HEK293 (cell line): ENCODE data around the gene MED25.

Experiments
- CTCF ChIP-seq: fragments of 450-650 bp; formaldehyde crosslinking; IDR thresholded peaks from 2 replicates; pipeline ENCODE4 v1.5.1; 2016; ENCODE audit warnings: missing biosample characterization, missing genetic modification characterization
- IKZF3 ChIP-seq: fragments of 450-650 bp; IDR thresholded peaks from 2 replicates; pipeline ENCODE4 v1.5.0; 2018; ENCODE audit warnings: missing biosample characterization, mild to moderate bottlenecking, missing genetic modification characterization, moderate library complexity
- KLF8 ChIP-seq: fragments of 450-650 bp; formaldehyde crosslinking; IDR thresholded peaks from 2 replicates; pipeline ENCODE4 v1.5.1; 2016; ENCODE audit warnings: missing biosample characterization, missing genetic modification characterization
- KLF9 ChIP-seq: fragments of 450-650 bp; formaldehyde crosslinking; IDR thresholded peaks from 2 replicates; pipeline ENCODE4 v1.5.1; 2016; ENCODE audit warnings: missing biosample characterization, missing genetic modification characterization, low read depth
- SP3 ChIP-seq: fragments of 450-650 bp; formaldehyde crosslinking; IDR thresholded peaks from 2 replicates; pipeline ENCODE4 v1.5.1; 2016; ENCODE audit warnings: missing biosample characterization, missing genetic modification characterization
- ZFP37 ChIP-seq: fragments of 450-650 bp; formaldehyde crosslinking; IDR thresholded peaks from 2 replicates; pipeline ENCODE4 v1.5.1; 2016; ENCODE audit warnings: missing biosample characterization, missing genetic modification characterization
- ZNF121 ChIP-seq: fragments of 450-650 bp; formaldehyde crosslinking; IDR thresholded peaks from 2 replicates; pipeline ENCODE4 v1.5.1; 2016; ENCODE audit warnings: missing biosample characterization, missing genetic modification characterization
- ZNF146 ChIP-seq: fragments of 450-650 bp; formaldehyde crosslinking; IDR thresholded peaks from 2 replicates; pipeline ENCODE4 v1.5.1; 2016; ENCODE audit warnings: missing biosample characterization, missing genetic modification characterization
- ZNF23 ChIP-seq: fragments of 450-650 bp; formaldehyde crosslinking; IDR thresholded peaks from 2 replicates; pipeline ENCODE4 v1.5.1; 2016; ENCODE audit warnings: missing biosample characterization, missing genetic modification characterization, borderline replicate concordance
- ZNF274 ChIP-seq, 2 experiments: fragments of 200-500 bp in 1 of 2; fragments of 450-650 bp in 1 of 2; sonication (Bioruptor generic) in 1 of 2; formaldehyde crosslinking in 1 of 2; IDR thresholded peaks; 2 replicates each; pipeline versions ENCODE4 v1.5.1 to v1.6.1; 2014 to 2016; ENCODE audit warnings: borderline replicate concordance in 1 of 2, inconsistent platforms in 1 of 2, low read length in 1 of 2, missing biosample characterization in 1 of 2, missing genetic modification characterization in 1 of 2
- ZNF510 ChIP-seq: fragments of 450-650 bp; formaldehyde crosslinking; IDR thresholded peaks from 2 replicates; pipeline ENCODE4 v1.5.1; 2018; ENCODE audit warnings: mild to moderate bottlenecking, missing genetic modification characterization, missing biosample characterization; ENCODE audit not compliant: insufficient replicate concordance
- ZNF660 ChIP-seq: fragments of 450-650 bp; IDR thresholded peaks from 2 replicates; pipeline ENCODE4 v1.5.1; 2018; ENCODE audit warnings: missing biosample characterization, mild to moderate bottlenecking, missing genetic modification characterization
- ZNF76 ChIP-seq: fragments of 450-650 bp; formaldehyde crosslinking; IDR thresholded peaks from 2 replicates; pipeline ENCODE4; 2016; ENCODE audit warnings: low read depth, missing biosample characterization, missing genetic modification characterization, borderline replicate concordance
- ZNF776 ChIP-seq: fragments of 450-650 bp; formaldehyde crosslinking; IDR thresholded peaks from 2 replicates; pipeline ENCODE4 v1.5.0; 2017; ENCODE audit warnings: missing biosample characterization, missing genetic modification characterization, borderline replicate concordance
- ZNF777 ChIP-seq: fragments of 450-650 bp; formaldehyde crosslinking; IDR thresholded peaks from 2 replicates; pipeline ENCODE4 v1.5.1; 2017; ENCODE audit warnings: missing biosample characterization, missing genetic modification characterization, borderline replicate concordance
- ZNF792 ChIP-seq: fragments of 450-650 bp; formaldehyde crosslinking; IDR thresholded peaks from 2 replicates; pipeline ENCODE4 v1.5.1; 2016; ENCODE audit warnings: missing biosample characterization, missing genetic modification characterization
- ZNF830 ChIP-seq: fragments of 450-650 bp; IDR thresholded peaks from 2 replicates; pipeline ENCODE4 v1.5.0; 2018; ENCODE audit warnings: missing biosample characterization, missing genetic modification characterization, low read depth, mild to moderate bottlenecking, moderate library complexity
- ZSCAN16 ChIP-seq: fragments of 450-650 bp; formaldehyde crosslinking; IDR thresholded peaks from 2 replicates; pipeline ENCODE4 v1.5.1; 2016; ENCODE audit warnings: missing biosample characterization, missing genetic modification characterization
- ZSCAN30 ChIP-seq: fragments of 450-650 bp; IDR thresholded peaks from 2 replicates; pipeline ENCODE4 v1.5.1; 2018; ENCODE audit warnings: missing biosample characterization, mild to moderate bottlenecking, missing genetic modification characterization, moderate library complexity
- ZSCAN5A ChIP-seq: fragments of 450-650 bp; formaldehyde crosslinking; IDR thresholded peaks from 2 replicates; pipeline ENCODE4 v1.5.1; 2016; ENCODE audit warnings: missing biosample characterization, missing genetic modification characterization
- TF ChIP-seq, protein P1 (sequence below): fragments of 450-650 bp; formaldehyde crosslinking; IDR thresholded peaks from 2 replicates; pipeline ENCODE4 v1.5.1; 2016; ENCODE audit warnings: missing biosample characterization, missing genetic modification characterization
- TF ChIP-seq, protein P2 (sequence below): fragments of 450-650 bp; formaldehyde crosslinking; IDR thresholded peaks from 2 replicates; pipeline ENCODE4 v1.5.1; 2016; ENCODE audit warnings: missing biosample characterization, missing genetic modification characterization
- TF ChIP-seq, protein P3 (sequence below): fragments of 450-650 bp; formaldehyde crosslinking; IDR thresholded peaks from 2 replicates; pipeline ENCODE4; 2016; ENCODE audit warnings: missing biosample characterization, missing genetic modification characterization
- TF ChIP-seq, protein P4 (sequence below): fragments of 450-650 bp; formaldehyde crosslinking; IDR thresholded peaks from 2 replicates; pipeline ENCODE4 v1.5.1; 2016; ENCODE audit warnings: missing biosample characterization, missing genetic modification characterization
- TF ChIP-seq, protein P5 (sequence below): fragments of 450-650 bp; formaldehyde crosslinking; IDR thresholded peaks from 2 replicates; pipeline ENCODE4 v1.5.1; 2017; ENCODE audit warnings: missing biosample characterization, missing genetic modification characterization

Gene MED25

GRCh38 chr19:49869484-49870308 lies 51.6 kb downstream of the MED25 start (continued):
- 0 out of 2 replicates have a peak, but pooled peaks have one; percentile 38 for TF ChIP-seq ZSCAN5A (tag by site-specific recombination)
- TF ChIP-seq, protein P1, sequence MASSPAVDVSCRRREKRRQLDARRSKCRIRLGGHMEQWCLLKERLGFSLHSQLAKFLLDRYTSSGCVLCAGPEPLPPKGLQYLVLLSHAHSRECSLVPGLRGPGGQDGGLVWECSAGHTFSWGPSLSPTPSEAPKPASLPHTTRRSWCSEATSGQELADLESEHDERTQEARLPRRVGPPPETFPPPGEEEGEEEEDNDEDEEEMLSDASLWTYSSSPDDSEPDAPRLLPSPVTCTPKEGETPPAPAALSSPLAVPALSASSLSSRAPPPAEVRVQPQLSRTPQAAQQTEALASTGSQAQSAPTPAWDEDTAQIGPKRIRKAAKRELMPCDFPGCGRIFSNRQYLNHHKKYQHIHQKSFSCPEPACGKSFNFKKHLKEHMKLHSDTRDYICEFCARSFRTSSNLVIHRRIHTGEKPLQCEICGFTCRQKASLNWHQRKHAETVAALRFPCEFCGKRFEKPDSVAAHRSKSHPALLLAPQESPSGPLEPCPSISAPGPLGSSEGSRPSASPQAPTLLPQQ: peak; percentile 66
- TF ChIP-seq ZNF76 (tag by site-specific recombination): peak; percentile 16; the same call in 1 of the 2 replicates
- peak; percentile 65; the same call in 1 of the 2 replicates for TF ChIP-seq KLF9
- peak; percentile 27; the same call in 1 of the 2 replicates for TF ChIP-seq CTCF (tag by site-specific recombination)
- TF ChIP-seq KLF8 (tag by site-specific recombination): peak; percentile 96
- TF ChIP-seq, protein P2, sequence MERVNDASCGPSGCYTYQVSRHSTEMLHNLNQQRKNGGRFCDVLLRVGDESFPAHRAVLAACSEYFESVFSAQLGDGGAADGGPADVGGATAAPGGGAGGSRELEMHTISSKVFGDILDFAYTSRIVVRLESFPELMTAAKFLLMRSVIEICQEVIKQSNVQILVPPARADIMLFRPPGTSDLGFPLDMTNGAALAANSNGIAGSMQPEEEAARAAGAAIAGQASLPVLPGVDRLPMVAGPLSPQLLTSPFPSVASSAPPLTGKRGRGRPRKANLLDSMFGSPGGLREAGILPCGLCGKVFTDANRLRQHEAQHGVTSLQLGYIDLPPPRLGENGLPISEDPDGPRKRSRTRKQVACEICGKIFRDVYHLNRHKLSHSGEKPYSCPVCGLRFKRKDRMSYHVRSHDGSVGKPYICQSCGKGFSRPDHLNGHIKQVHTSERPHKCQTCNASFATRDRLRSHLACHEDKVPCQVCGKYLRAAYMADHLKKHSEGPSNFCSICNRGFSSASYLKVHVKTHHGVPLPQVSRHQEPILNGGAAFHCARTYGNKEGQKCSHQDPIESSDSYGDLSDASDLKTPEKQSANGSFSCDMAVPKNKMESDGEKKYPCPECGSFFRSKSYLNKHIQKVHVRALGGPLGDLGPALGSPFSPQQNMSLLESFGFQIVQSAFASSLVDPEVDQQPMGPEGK (tag by site-specific recombination): peak; percentile 69
- TF ChIP-seq, protein P3, sequence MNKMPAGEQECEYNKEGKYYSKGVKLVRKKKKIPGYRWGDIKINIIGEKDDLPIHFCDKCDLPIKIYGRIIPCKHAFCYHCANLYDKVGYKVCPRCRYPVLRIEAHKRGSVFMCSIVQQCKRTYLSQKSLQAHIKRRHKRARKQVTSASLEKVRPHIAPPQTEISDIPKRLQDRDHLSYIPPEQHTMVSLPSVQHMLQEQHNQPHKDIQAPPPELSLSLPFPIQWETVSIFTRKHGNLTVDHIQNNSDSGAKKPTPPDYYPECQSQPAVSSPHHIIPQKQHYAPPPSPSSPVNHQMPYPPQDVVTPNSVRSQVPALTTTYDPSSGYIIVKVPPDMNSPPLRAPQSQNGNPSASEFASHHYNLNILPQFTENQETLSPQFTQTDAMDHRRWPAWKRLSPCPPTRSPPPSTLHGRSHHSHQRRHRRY (tag by site-specific recombination): no peak
- peak; percentile 98 for TF ChIP-seq IKZF3 (tag by site-specific recombination)
- no peak for TF ChIP-seq ZNF830 (tag by site-specific recombination)
- peak; percentile 93; the same call in 1 of the 2 replicates for TF ChIP-seq ZFP37 (tag by site-specific recombination)
- TF ChIP-seq ZSCAN16: no peak
- TF ChIP-seq ZNF792 (tag by site-specific recombination): 0 out of 2 replicates have a peak, but pooled peaks have one; percentile 72
- no peak for TF ChIP-seq ZNF510
- TF ChIP-seq ZNF660 (tag by site-specific recombination): peak; percentile 48; the same call in 1 of the 2 replicates
- TF ChIP-seq, protein P4, sequence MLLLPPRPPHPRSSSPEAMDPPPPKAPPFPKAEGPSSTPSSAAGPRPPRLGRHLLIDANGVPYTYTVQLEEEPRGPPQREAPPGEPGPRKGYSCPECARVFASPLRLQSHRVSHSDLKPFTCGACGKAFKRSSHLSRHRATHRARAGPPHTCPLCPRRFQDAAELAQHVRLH (tag by site-specific recombination): peak; percentile 94
- no peak for TF ChIP-seq ZNF274 (IDR thresholded peaks at IDR 0.05; ENCODE audit: low read length)
- TF ChIP-seq ZNF274 (tag by site-specific recombination; IDR thresholded peaks at IDR 0.05; ENCODE audit: borderline replicate concordance): no peak
- TF ChIP-seq, protein P5, sequence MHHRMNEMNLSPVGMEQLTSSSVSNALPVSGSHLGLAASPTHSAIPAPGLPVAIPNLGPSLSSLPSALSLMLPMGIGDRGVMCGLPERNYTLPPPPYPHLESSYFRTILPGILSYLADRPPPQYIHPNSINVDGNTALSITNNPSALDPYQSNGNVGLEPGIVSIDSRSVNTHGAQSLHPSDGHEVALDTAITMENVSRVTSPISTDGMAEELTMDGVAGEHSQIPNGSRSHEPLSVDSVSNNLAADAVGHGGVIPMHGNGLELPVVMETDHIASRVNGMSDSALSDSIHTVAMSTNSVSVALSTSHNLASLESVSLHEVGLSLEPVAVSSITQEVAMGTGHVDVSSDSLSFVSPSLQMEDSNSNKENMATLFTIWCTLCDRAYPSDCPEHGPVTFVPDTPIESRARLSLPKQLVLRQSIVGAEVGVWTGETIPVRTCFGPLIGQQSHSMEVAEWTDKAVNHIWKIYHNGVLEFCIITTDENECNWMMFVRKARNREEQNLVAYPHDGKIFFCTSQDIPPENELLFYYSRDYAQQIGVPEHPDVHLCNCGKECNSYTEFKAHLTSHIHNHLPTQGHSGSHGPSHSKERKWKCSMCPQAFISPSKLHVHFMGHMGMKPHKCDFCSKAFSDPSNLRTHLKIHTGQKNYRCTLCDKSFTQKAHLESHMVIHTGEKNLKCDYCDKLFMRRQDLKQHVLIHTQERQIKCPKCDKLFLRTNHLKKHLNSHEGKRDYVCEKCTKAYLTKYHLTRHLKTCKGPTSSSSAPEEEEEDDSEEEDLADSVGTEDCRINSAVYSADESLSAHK (tag by site-specific recombination): no peak
- TF ChIP-seq ZNF23 (tag by site-specific recombination): no peak
- peak; percentile 58; the same call in 1 of the 2 replicates for TF ChIP-seq ZNF777 (tag by site-specific recombination)
- TF ChIP-seq ZNF776 (tag by site-specific recombination): no peak
- 0 out of 2 replicates have a peak, but pooled peaks have one; percentile 36 for TF ChIP-seq ZSCAN30 (tag by site-specific recombination)
- peak; percentile 85 for TF ChIP-seq SP3 (tag by site-specific recombination)
- TF ChIP-seq ZNF121: no peak
- no peak for TF ChIP-seq ZNF146 (tag by site-specific recombination)
